Stimulated activated CD4-positive, alpha-beta T cell treated with anti-CD3 and anti-CD28 coated beads, TNF-alpha, amount 100 ng/mL, for 48 hours (primary cell): ENCODE results near the gene USP34.

Source experiments
- DNase-seq, 3 donors: peaks; one replicate each; pipeline ENCODE4 v3.0.0-alpha.2; 2020; ENCODE audit warnings: low read depth in 3 of 3

USP34 gene

DNA sequence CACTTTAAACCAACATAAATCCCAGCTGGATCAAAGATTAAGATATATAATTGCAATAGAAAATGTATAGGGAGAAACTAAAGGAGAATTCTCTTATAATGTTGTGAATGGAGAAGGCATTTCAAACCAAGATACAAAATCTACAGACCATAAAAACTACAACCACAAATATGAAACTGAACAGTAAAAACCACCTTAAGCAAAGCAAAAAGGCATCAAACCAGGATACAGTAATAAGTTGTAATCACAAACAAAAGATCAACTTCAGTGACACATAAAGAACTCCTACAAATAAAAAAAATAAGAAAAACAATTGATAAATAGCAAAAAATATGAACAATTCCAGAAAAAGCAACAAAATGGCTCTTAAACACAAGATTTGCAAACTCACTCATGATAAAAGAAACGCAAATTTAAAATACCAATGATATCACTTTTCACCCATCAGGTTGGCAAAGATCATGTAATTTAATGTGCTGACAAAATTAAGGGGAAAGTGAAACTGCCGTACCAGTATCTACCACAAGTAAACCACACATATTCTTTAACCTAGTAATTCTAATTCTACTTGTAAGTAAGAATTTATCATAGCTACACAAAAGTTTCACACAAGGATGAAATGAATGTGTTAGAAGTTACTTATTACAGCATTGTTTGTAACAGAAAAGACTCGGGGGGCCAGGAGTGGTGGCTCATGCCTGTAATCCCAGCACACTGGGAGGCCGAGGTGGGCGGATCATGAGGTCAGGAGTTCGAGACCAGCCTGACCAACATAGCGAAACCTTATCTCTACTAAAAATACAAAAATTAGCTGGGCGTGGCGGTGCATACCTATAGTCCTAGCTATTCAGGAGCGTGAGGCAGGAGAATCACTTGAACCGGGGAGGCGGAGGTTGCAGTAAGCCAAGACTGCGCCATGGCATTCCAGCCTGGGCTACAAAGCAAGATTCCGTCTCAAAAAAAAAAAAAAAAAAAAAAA is 101.9 kb downstream of the USP34 start:
- DNase-seq: peak in 2 of 3 donors; percentile 3 to 5

DNA sequence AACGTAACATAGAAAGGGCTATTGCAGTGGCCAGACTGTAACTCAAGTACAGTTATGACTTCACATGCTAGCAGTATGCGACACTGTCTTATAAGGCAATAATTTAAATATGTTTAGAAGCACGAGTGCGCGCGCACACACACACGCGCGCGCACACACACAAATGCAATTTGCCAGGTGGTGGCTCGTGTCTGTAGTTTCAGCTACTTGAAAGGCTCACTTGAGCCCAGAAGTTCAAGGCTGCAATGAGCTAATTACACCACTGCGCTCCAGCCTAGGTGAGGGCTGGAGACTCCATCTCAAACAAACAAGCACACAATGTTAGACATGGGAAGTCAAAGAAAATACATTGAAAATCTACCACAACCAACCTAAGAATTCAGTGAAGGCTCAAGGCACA is 103.7 kb downstream of the USP34 start:
- DNase-seq: no peak

DNA sequence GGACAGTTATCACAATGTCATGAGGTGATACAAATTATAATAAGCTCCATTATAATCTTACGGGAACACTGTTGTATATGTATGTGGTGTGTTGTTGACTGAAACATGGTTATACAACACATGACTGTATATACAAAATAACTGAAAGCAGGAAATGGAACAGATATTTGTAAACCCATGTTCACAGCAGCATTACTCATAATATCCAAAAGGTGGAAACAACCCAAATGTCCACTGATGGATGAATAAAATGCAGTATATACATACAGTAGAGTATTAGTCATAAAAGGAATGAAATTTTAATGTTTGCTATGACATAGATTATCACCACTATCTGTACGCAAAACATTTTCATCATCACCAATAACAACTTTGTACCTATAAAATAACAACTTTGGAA is 107.3 kb downstream of the USP34 start:
- DNase-seq: no peak

DNA sequence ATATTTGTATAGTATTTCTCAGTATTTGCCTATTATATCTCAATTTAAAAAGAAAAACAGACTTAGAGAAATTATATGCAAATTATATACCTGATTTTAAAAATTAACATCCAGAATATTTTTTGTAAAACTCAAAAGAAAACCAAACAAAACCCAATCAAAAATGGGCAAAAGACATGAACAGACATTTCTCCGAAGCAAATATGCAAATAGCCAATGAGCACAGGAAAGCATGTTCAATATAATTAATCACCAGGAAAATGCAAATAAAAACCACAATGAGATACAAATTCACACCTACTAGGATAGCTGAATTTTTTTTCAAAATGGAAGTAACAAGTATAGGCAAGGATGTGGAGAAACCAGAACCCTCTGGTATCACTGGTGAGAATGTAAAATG is 108.0 kb downstream of the USP34 start:
- no peak for DNase-seq

DNA sequence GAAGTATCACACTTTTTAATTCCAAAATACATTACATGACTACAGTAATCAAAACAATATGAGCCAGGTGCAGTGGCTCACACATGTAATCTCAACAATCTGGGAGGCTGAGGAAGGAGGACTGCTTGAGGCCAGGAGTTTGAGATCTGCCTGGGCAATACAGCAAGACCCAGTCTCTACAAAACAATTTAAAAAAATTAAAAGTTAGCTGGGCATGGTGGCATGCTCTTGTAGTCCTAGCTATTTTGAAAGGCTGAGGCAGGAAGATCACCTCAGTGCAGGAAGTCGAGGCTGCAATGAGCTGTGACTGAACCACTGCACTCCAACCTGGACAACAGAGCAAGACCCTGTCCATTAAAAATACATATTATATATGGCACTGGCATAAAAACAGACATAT is 109.8 kb downstream of the USP34 start:
- DNase-seq: no peak

DNA sequence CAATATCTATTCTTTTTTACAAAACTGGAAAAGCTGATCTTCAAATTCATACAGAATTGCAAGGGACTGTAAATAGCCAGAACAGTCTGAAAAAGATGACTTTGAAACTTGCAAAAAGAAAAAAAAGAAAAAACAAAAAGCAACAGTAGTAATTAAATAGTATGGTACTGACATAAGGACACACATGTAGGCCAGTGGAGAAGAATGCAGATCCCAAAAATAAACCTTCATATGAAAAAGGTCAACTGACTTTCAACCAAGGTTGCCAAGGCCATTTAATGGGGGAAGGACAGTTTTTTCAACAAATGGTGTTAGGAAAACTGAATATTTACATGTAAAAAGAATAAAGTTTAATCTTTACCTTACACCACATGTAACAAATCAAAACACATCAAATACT is 111.8 kb downstream of the USP34 start:
- no peak for DNase-seq

DNA sequence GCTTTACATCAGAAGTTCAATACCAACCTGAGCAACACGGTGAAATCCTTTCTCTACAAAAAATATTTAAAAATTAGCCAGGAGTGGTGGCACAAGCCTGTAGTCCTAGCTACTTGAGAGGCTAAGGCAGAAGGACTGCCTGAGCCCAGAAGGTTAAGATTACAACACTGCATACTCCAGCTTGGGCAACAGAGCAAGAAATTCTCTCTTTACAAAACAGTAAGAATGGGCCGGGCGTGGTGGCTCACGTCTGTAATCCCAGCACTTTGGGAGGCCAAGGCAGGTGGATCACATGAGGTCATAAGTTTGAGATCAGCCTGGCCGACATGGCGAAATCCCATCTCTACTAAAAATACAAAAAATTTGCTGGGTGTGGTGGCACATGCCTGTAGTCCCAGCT is 113.2 kb downstream of the USP34 start:
- DNase-seq: no peak

DNA sequence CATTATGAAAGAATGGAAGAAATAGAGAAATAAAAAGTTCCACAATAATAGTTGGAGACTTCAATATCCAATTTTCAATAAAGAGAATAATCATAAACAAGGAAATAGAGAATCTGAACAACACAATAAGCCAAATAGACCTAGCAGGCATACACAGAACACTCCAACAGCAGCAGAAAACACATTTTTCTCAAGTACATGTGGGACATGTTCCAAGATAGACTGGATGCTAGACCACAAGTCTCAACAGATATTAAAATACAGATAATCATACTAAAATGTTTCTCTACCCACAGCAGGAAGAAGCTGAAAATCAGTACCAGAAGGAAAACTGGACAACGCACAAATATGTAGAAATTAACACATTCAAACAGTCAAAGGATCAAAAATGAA is 113.9 kb downstream of the USP34 start:
- no peak for DNase-seq

DNA sequence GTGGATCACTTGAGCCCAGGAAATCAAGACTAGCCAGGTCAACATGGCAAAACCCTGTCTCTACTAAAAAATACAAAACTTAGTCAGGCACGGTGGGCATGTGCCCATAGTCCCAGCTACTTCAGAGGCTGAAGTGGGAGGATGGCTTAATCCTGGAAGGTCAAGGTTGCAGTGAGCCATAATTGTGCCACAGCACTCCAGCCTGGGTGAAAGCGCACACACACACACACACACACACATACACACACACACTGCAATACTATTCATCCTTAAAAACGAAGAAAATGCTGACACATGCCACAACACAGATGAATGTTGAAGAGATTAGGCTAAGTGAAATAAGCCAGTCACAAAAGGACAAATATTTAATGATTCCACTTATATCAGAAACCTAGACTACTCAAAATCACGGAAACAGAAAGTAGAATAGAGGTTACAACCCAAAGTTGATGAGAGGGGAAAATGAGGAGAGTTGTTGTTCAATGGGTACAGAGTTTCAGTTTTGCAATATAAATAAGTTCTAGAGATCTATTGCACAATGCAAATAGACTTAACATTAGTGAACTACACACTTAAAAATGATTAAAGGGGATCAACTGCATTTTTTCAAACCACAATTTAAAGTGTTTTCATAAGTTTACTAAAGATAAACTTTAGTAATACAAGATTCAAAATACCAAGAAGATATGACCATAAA is 114.5 kb downstream of the USP34 start:
- DNase-seq: no peak

DNA sequence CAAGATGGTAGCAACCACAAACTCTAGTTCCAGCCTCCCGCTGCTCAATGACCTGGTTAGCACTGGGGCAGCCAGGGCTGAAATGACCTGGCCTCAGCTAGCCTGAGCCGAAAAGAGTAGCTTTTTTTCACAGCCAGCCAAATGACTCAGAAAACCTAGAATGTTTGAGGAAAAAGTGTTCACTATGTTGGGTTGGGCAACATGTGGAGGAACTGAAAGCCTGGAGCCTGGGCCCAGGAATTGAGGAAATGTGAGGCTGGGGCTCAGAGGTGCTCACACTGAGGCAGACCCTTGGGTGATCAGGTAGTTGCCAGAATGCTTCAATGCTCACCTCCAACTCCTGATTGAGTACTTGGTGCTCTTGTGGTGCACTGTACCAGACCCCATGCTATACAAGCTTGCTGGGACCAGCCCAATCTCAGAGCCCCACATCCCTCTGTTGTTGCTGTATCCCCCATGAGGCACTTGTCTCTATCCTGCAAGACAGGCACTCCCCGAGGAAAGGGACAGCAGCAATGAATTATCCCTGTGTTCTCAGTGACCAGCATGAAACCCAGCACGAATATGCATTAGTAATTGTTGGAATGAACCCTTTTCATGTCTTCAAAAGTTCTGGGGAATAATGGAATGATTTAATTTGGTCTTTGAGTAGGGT is 116.2 kb downstream of the USP34 start:
- no peak for DNase-seq

DNA sequence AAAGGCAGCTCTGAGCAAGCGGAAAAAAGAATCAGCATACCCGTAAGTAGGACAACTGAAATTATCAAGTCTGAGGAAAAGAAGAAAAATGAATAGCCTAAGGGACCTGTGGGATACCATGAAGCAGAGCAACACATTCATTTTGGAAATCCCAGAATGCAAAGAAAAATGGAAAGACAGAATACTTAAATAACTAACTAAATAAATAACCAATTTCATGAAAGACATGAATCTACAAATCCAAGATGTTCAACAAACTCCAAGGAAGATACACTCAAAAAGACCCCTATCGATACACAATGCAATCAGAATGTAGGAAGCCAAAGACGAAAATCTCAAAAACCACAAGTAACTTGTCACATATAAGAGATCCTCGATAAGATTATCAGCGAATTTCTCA is 117.0 kb downstream of the USP34 start:
- no peak for DNase-seq

DNA sequence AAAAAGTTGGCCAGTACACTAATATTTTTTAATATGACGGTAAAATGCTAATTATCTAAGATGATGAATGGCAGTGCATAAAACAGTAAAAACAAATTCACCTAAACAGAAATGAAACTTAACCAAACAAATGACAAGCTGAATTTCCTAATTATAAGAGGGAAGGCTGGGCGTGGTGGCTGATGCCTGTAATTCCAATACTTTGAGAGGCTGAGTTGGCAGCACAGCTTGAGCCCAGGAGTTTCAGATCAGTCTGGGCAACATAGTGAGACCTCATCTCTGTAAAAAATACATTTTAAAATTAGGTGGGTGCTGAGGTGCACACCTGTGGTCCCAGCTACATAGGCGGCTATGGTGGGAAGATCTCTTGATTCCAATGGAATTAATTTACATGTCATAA is 120.1 kb downstream of the USP34 start:
- DNase-seq: no peak

DNA sequence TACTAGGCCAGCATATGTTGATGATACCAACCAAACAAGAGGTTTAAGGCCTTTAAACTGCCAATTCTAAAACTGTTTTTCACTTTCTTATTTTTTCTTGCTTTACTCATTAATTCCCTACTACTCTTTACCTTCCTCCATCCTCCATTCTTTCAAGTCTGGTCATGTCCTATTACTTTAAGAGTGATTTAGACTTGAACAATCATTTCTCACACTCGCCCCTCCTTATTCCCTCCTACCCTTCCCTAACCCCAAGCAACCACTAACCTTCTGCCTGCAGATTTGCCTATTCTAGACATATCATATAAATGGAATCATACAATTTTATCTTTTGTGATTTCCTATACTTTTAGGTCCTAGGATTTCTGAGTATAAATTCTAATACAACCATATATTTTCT is 127.7 kb downstream of the USP34 start:
- no peak for DNase-seq

DNA sequence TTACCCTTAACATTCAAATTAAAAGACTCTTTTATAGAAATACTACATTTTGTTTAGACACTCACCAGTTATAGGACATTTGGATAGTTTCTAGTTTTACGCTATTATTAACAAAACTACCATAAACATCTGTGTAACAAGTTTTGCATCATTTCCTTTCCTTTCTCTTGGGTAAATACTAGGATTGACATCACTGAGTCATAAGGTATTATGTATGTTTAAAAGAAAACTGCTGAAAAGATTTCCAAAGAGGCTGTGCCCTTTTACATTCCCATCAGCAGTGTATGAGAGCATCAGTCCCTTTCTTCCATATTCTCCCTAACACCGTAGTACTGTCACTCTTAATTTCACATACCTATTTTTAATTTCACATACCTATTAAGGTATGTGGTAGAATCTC is 130.6 kb downstream of the USP34 start:
- no peak for DNase-seq

DNA sequence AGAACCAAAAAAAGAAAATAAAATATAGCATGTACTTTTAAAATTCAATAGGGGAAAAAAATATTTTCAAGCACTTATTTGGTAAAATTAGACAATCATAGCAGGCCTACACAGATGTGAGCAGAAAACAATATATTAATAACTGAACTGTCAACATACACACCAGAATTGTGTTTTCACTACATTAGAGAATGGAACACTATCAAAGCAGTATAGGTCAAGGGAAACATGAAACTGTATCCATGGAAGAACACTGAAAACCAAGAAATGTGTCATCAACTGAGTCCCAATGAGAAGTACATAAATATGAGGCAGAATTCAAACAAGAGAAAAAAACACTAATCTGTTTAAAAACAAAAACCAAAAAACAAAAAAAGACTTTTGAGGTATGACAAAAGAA is 132.4 kb downstream of the USP34 start:
- no peak for DNase-seq

DNA sequence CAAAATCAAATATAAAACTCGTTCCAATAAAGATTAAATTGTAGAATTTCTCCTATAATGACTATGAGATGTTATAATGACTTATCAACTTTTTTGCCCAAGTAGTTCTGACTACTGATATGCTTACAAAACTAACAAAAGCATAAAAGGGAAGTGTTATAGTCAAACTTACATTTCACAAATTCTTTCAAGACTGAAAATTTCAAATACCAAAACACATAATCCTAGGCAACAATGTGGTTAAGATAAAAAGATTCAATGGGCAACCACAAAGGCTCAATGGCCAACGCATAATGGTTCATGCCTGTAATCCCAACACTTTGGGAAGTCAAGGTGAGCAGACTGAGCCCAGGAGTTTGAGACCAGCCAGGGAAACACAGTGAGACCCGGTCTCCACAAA is 135.7 kb downstream of the USP34 start:
- DNase-seq: no peak

DNA sequence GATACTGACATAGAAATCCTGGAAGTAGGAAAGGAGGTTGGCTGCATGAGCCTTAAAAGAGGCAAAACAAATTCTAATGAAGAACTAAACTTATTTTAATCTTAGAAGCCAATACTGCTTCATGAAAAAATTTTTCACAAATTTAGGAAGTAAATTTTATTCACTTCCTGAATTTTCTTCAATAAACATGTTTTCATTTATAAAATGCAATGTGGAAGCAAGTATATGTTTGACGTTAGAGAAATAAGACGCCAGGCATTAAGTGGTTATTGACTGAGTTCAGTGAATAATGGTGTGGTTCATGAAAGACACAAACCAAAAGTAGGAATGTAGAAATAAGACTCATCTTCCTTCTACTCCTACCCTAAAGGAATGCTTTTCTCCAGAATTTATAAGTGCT is 136.4 kb downstream of the USP34 start:
- DNase-seq: no peak

DNA sequence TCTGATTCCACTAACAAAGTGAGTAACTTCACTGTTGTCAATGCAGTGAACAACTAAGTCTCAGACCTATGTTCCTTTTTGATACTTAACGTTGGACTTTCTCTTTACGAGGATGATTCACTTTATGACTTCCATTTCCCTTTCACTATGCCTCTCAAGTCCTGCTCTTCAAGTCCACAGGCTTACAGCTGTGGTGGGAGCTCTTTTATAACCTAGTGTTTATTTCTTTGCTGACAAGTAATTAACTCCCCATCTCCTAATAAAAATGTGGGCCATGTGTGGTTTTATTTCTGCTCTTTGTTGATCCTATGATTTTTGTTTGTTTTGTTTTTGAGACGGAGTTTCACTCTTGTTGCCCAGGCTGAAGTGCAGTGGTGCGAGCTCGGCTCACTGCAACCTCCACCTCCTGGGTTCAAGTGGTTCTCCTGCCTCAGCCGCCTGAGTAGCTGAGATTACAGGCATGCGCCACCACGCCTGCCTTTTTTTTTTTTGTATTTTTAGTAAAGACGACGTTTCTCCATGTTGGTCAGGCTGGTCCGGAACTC is 142.1 kb downstream of the USP34 start:
- no peak for DNase-seq

DNA sequence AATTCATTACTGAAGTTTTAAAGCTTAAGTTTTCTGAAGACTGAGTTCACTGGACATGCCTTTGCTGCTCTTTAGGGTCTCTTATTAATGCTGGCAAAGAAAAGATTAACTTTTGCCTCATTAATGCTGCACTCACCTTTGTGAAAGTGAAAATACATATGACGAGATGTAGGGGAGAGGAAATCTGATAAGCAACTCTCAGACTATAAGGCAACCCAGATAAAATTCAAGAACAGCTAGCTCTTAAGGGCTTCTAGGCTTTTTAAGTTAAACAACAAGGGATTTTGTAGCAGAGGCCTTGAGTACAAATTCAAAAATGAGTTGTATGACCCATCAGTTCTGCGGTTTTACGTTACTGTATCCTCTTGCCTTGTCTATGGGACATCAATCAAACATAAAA is 143.7 kb downstream of the USP34 start:
- no peak for DNase-seq

DNA sequence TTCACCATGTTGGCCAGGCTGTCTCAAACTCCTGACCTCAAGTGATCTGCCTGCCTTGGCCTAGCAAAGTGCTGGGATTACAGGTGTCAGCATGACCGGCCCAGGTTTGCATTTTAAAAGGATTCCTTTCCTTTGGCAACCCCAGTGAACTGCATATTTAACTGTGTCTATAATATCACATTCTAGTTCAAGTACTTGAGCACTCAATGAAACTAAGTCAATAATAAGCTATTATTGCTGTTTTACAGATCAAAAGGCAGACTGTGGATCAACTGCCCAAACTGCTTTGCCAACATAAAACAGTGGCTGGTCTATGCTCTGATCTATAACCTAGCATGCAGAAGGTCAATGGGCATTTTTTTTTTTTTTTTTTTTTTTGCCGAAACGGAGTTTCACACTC is 144.5 kb downstream of the USP34 start:
- DNase-seq: no peak

DNA sequence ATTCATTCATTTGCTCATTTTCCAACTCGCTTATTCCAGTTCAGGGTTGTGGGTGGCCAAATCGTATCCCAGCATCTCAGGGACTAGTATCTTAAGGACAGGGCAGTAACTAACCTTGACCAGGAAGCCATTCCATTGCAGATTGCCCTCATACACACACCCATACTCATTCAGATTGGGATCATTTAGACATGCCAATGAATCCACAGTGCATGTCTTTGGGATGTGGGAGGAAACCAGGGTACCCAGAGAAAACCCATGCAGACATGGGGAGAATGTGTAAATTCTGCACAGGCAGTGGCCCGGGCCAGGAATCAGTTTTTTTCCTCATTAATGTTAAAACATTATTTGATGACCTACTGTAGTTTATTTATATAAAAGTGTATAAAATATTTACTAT is 150.7 kb downstream of the USP34 start:
- no peak for DNase-seq

DNA sequence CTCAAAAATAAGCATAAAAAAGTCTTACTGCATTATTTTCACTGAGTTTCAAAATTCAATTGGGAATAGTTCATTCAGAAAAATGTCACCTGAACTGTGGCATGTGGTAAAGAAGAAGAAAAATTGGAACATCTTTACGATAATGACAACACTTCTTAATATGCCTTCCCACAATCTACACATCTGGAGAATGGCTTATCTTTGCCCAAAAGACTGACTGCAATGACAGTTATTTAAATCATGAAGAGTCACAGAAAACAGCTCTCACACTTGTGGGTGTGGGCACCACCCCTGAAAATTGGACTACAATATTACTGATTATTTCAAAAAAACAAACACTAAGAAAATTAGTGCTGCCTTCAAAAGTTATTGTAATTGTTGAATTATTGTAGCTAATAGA is 152.3 kb downstream of the USP34 start:
- no peak for DNase-seq
